GM18499 (cell line): ENCODE data around the gene LRP1.

Experiments
- ATAC-seq: cut with Tn5 transposase; IDR thresholded peaks from one replicate; pipeline ENCODE4 v1.9.1; 2021; ENCODE audit warnings: moderate number of reproducible peaks; ENCODE audit not compliant: insufficient read depth, unreplicated experiment

Gene LRP1

DNA sequence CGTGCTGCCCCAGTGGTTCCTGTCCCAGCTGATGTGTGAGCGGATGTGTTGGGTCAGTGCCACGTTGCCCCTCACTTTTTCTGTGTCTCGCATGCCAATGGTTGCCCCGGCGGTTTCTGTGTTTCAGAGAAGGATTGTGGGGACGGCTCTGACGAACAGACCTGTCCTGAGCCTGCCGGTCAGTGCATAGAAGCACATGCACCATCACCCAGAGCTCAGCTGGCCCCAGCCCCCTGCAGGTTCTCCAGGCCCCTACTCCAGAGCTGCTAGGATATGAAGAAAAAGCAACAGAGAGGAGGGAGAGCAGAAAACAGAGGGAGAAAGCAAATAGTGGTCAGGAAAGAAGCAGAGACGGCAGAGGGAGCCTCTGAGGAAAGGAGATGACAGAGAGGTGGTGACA is 39.8 kb downstream of the LRP1 start:
- ATAC-seq: no peak

DNA sequence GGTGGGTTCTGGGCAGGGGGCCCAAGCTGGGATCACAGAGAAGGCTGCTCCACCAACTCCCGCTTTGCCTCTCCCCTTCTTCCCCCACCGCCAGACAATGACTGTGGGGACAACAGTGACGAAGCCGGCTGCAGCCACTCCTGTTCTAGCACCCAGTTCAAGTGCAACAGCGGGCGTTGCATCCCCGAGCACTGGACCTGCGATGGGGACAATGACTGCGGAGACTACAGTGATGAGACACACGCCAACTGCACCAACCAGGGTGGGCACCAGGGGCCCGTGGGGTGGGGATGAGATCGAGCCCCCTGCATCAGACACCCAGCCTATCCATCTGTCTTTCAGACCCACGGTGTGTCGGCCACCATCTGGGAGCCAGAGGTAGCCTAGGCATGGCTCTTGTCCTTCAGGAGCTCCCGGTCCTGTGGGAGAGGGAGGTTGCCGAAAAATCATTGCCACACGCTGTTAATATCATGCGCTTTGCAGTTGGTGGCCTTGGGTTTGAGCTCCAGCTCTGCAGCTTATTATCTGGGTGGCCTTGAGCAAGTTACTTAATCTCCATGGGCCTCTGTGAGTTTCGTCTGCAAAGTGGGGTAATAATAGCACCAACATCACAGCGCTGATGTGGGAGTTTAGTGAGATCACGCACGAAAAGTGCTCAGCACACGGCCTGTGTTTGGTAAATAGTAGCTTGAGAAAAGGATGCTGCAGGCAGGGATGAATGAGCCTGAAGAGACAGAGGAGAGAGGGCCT is 40.9 kb downstream of the LRP1 start:
- no peak for ATAC-seq

DNA sequence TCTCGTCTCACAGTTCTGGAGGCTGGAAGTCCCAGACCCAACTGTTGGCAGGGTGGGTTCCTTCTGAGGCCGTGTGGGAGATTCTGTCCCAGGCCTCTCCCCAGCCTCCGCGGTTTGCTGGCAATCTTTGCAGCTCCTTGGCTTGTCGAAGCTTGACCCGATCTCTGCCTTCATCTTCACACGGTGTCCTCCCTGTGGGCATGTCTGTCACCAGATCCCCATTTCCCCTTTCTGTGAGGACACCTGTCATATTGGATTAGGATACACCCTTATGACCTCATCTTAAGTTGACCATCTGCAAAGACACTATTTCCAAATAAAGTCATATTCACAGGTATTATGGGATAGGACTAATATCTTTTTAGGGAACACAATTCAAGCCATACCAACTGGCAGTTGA is 41.7 kb downstream of the LRP1 start:
- ATAC-seq: no peak

DNA sequence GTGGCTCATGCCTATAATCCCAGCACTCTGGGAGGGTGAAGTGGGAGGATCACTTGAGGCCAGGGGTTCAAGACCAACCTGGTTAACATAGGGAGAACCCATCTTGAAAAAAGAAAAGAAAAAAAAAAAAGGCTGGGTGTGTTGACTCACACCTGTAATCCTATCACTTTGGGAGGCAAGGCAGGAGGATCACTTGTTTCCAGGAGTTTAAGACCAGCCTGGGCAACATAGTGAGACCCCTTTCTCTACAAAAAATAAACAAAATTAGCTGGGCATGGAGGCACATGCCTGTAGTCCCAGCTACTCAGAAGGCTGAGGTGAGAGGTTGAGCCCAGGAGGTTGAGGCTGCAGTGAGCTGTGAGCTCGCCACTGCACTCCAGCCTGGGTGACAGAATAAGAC is 42.1 kb downstream of the LRP1 start:
- ATAC-seq: no peak

DNA sequence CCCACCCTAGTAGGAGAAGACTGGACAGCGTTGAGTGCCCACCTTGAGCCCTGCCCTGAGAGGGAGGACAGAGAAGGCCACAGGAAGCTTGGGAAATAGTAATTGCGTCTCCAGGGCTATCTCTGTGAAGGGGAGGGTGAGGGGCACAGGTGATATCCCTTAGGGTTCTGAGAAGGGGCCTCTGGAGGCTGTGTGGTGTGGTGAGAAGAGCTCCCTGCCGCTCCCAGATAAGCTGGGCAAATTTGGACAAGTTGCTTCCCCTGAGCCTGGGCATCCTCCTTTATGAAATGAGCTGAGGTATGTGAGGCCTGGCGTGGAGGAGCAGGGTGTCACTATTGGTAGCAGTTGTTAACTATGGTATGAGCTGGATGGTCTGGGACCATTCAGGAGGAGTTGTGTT is 42.6 kb downstream of the LRP1 start:
- ATAC-seq: no peak

DNA sequence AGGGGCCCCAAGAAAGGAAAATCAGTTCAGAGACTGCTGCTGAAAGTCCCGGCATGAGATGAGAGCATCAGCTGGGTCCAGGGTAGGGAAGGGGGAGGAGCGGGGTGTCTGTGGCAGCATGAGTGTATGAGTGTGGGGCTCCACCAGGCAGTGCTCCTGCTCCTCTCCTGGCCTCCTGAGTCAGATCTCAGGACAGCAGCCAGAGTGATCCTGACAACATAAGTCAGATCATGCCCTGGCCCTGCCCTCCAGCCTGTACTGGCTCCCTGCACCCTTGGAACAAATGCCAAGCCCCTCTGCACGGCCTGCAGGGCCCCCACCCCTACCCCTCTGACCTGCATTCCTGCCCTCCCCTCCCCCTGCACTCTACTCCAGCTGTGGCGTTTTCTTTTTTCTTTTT is 43.4 kb downstream of the LRP1 start:
- ATAC-seq: no peak

DNA sequence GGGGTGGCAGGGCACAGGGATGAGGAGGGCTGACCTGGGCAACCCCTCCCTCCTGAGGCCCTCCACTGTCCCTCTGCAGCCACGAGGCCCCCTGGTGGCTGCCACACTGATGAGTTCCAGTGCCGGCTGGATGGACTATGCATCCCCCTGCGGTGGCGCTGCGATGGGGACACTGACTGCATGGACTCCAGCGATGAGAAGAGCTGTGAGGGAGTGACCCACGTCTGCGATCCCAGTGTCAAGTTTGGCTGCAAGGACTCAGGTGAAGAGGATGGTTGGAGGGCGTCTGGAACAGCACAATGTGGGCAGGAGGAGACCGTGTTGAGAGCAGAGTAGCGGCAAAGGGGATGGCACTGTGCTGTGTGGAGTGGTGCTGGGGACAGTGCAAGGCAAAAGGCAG is 44.8 kb downstream of the LRP1 start:
- ATAC-seq: no peak

DNA sequence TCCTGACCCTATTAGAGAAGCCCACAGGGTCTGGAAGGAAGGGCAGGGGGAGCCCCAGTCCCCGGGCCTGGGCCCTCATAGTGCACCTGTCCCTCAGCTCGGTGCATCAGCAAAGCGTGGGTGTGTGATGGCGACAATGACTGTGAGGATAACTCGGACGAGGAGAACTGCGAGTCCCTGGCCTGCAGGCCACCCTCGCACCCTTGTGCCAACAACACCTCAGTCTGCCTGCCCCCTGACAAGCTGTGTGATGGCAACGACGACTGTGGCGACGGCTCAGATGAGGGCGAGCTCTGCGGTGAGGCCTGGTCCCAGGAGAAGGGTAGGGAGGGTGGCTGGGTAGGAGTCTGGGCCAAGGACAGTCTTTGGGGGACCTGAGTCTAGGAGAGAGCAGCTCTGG is 45.4 kb downstream of the LRP1 start:
- ATAC-seq: no peak

DNA sequence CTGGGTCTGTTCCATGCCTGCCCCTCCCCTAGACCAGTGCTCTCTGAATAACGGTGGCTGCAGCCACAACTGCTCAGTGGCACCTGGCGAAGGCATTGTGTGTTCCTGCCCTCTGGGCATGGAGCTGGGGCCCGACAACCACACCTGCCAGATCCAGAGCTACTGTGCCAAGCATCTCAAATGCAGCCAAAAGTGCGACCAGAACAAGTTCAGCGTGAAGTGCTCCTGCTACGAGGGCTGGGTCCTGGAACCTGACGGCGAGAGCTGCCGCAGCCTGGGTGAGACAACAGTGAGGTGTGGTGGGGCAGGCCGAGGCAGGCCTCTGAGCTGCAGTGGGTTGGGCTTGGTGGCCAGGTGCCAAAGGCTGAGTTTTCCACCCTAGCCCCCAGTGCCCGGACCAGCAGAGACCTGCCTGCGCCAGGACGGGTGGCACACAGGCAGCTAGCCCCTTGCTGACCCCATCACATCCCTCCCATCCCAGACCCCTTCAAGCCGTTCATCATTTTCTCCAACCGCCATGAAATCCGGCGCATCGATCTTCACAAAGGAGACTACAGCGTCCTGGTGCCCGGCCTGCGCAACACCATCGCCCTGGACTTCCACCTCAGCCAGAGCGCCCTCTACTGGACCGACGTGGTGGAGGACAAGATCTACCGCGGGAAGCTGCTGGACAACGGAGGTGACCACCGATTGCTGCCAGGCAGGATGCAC is 47.3 kb downstream of the LRP1 start:
- ATAC-seq: no peak

DNA sequence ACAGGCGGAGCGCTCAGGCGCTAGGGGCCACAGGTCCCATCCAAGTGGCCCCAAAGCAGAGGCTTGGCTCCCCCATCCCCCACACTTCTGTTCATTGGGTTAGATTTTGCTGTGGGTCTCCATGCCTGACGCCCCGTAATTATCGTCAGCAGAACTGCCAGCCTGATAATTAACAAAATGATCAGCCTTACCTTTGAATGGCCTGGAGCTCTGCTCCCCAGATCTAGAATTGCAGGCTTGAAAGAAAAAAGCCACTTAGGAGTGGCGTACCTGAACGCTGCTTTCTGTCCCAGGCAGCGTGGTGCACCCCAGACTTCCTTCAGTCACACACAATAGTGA is 47.8 kb downstream of the LRP1 start:
- ATAC-seq: no peak

DNA sequence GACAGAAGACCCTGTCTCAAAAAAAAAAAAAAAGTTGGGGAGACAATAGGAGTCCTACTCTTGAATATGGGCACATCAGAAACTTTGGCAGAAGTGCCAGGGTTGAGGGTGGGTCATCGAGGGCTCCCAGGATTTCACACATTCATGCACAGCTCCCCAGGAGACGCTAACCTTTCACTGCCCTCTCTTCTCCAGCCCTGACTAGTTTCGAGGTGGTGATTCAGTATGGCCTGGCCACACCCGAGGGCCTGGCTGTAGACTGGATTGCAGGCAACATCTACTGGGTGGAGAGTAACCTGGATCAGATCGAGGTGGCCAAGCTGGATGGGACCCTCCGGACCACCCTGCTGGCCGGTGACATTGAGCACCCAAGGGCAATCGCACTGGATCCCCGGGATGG is 48.6 kb downstream of the LRP1 start:
- no peak for ATAC-seq

DNA sequence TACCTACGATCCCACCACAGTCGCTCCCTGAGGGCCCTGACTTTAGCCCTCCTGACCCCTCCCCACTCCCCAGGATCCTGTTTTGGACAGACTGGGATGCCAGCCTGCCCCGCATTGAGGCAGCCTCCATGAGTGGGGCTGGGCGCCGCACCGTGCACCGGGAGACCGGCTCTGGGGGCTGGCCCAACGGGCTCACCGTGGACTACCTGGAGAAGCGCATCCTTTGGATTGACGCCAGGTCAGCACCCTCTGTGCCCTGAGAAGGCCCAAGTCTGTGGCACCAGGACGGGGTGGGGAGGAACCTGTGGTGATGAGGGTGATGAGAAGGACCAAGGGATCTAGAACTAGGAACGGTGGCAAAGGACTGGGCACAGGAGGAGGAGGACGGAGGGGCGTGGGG is 49.1 kb downstream of the LRP1 start:
- ATAC-seq: no peak

DNA sequence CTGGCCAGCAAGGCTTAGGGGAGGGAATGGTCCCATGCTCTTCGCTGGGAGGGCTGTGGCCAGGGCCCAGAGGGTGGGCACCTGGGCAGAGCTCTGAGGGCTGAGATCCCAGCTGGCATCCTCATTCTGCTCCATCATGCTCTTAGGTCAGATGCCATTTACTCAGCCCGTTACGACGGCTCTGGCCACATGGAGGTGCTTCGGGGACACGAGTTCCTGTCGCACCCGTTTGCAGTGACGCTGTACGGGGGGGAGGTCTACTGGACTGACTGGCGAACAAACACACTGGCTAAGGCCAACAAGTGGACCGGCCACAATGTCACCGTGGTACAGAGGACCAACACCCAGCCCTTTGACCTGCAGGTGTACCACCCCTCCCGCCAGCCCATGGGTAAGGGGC is 49.9 kb downstream of the LRP1 start:
- ATAC-seq: no peak

DNA sequence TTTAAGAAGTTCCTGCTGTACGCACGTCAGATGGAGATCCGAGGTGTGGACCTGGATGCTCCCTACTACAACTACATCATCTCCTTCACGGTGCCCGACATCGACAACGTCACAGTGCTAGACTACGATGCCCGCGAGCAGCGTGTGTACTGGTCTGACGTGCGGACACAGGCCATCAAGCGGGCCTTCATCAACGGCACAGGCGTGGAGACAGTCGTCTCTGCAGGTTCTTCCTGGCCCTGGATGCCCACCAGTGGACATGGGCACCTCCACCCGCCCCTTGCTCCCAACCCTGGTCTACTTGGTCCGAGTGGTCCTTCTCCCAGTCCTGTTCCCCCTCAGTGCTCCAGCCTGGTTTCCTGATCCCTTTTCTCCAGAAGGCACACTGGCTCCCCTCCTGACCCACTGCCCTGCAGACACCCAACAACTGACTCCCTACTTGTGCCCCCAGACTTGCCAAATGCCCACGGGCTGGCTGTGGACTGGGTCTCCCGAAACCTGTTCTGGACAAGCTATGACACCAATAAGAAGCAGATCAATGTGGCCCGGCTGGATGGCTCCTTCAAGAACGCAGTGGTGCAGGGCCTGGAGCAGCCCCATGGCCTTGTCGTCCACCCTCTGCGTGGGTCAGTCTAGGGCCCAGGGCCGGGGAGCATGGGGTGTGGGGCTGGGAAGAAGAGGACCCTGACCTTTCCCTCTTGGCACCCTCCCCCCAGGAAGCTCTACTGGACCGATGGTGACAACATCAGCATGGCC is 51.2 kb downstream of the LRP1 start:
- no peak for ATAC-seq

DNA sequence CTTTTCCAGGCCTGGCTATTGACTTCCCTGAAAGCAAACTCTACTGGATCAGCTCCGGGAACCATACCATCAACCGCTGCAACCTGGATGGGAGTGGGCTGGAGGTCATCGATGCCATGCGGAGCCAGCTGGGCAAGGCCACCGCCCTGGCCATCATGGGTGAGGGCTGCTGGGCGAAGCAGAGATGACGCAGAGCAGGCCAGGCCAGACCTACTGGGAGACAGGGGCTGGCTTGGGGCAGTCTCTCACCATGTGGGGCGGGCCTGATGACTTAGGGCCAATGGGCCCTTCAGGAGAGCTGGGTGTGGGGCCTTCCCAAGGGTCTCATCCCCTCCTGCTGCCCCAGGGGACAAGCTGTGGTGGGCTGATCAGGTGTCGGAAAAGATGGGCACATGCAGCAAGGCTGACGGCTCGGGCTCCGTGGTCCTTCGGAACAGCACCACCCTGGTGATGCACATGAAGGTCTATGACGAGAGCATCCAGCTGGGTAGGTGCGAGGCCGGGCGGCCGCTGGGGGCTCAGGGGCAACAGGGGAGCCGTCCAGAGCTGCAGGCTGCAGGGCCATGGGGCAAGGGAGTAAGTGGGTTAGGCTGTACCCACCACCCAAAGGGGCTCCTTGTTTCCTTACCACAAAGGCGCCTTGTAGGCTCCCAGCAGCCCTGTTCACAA is 52.2 kb downstream of the LRP1 start:
- ATAC-seq: no peak

DNA sequence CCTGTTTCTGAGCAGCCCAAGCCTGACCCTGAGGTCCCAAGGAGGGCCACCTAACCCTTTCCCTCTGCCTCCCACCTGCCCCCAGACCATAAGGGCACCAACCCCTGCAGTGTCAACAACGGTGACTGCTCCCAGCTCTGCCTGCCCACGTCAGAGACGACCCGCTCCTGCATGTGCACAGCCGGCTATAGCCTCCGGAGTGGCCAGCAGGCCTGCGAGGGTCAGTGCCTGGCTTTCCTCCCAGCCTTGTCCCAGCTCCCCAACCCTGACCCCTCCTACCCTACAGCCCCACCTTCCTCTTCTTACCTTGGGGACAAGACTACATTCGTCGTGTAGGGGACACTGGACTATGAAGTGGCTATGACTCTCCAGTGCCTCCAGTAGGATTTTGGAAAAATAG is 52.8 kb downstream of the LRP1 start:
- no peak for ATAC-seq

DNA sequence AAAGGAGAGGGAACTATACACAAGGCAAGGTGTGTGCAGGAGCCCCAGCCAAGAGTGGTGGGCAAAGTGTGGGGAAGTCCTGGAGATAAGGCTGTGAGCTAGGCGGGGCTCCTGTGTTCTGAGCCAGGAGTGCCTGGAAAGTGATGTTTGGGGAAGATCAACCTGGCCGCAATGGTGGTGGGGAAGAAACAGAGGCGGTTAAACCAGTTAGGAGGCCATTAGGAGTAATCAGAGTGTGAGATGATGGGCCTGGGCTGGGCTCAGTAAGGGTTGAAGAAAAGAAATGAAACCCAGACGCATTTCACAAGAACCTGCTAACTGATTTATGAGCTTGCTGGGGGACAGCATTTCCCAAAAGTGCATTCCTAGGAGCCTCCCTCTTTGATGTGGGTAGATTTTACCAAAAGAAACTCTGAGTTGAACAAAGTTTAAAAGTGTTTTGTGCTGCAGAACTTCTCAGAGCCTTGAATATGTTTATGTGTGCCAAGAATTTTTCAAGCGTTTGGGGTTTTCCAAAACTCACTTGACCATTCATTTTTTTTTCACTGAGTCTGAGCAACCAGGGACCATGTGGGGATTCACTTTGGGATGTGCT is 53.4 kb downstream of the LRP1 start:
- ATAC-seq: no peak

DNA sequence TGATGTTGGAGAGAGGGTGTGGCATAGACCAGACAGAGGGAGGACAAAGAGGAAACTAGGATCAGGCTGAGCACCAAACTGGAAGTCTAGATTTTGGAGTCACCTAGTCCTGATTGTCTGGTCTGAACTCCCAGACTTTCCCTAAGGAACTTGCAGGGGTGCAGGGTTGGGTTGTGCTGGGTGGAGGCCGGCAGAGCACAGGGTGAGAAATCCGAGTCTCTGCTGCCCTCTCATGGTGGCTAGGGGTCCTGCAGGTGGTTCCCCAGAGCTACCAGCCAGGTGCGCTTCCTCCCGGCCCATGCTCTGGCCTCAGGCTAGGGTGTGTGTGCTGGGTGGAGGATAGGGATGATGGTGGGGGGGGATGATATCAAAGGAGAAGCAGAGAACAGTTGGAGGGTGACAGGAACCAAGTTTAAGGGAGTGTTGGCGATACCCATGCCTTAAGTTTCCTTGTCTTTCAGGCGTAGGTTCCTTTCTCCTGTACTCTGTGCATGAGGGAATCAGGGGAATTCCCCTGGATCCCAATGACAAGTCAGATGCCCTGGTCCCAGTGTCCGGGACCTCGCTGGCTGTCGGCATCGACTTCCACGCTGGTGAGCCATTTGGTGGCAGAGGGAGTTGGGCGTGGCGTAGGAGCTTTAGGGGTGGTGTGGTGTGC is 54.8 kb downstream of the LRP1 start:
- no peak for ATAC-seq

DNA sequence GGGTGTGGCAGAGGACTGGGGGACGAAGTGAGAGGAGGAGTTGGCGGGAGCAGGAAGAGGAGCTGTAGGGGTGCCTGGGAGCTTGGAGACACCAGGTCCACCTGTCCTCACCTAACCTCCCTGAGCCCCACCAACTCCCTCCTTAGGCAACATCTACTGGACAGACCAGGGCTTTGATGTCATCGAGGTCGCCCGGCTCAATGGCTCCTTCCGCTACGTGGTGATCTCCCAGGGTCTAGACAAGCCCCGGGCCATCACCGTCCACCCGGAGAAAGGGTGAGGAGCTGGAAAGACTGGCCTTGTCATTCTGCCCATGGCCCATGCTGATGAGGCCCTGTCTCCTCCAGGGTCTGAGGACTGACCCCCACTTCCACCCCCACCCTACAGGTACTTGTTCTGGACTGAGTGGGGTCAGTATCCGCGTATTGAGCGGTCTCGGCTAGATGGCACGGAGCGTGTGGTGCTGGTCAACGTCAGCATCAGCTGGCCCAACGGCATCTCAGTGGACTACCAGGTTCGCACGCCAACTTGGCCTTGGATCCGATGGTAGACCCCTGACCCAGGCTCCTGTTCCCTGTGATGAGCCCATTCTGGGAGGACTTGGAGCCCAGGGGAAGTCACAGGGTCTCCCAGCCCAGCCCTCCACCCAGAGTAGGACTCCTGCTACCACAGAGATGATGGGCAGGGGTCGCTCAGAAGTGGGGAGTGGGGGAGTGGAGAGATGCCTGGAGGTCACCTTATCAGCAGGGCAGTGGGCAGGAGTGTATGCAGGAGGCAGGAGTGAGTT is 55.8 kb downstream of the LRP1 start:
- ATAC-seq: no peak
